Measurements from ENCODE around the gene ZEB2. TPM values are rescaled to one million over a fixed set of nuclear protein-coding genes. Genes with fewer than 3 reads are reported as not detected.

Gene ZEB2
- total and polyA plus RNA-seq, 2 of the 13 experiments (the other 11 are each of a cell fraction or from before 2014, with no cell fraction given) = 0.07 TPM; not detected in 1

- TF ChIP-seq ZBTB26 (CRISPR knock-in tag; IDR thresholded peaks at IDR 0.05; ENCODE audit: borderline replicate concordance) = no peak
- TF ChIP-seq KDM1A (CRISPR knock-in tag; IDR thresholded peaks at IDR 0.05) = no peak
- TF ChIP-seq ZNF639 (CRISPR knock-in tag; conservative IDR thresholded peaks at IDR 0.05) = no peak
- TF ChIP-seq ZNF646 (CRISPR knock-in tag; IDR thresholded peaks at IDR 0.05) = no peak
- TF ChIP-seq ATF5 (CRISPR knock-in tag; IDR thresholded peaks at IDR 0.05; ENCODE audit: low read depth) = no peak
- no peak for TF ChIP-seq TRIM24 (CRISPR knock-in tag; IDR thresholded peaks at IDR 0.05)
- no peak for TF ChIP-seq PRMT3 (CRISPR knock-in tag; IDR thresholded peaks at IDR 0.05; ENCODE audit: borderline replicate concordance, low read depth)
Observed at GRCh38 chr2:144381716-144382115, 138.2 kb downstream of the ZEB2 start (continued).

Data from HepG2 (cell line).